Natural killer cell (primary cell): ENCODE data around the gene WDR49. TPM values are rescaled to one million over a fixed set of nuclear protein-coding genes. Genes with fewer than 3 reads are reported as not detected.

Experiments
- ATAC-seq, 3 donors: fragments of 150-1000 bp in 2 of 3; fragments of 200-7000 bp in 1 of 3; cut with Tn5 transposase; 1 replicate in 1 of 3; 2 replicates in 2 of 3; pipeline ENCODE4 v1.10.0; 2021; ENCODE audit warnings: mild to moderate bottlenecking in 2 of 3, moderate library complexity in 2 of 3
- DNase-seq, 2 donors: peaks; one replicate each; pipeline versions ENCODE4 v3.0.0 to v3.0.0-alpha.2; 2013 to 2021; ENCODE audit warnings: mixed read lengths in 1 of 2
- H3K27ac ChIP-seq: one replicate; pipeline ENCODE4 v1.5.1; 2013; ENCODE audit warnings: mild to moderate bottlenecking, low read length
- H3K27me3 ChIP-seq: one replicate; pipeline ENCODE4 v1.6.1; 2013; ENCODE audit warnings: low read length; ENCODE audit not compliant: control insufficient read depth, insufficient read depth
- H3K36me3 ChIP-seq: one replicate; pipeline ENCODE4 v1.6.1; 2013; ENCODE audit warnings: low read length; ENCODE audit not compliant: control insufficient read depth, insufficient read depth
- H3K4me1 ChIP-seq: one replicate; pipeline ENCODE4 v1.6.1; 2013; ENCODE audit warnings: low read length; ENCODE audit not compliant: control insufficient read depth, insufficient read depth
- H3K4me3 ChIP-seq: one replicate; pipeline ENCODE4 v1.5.1; 2013; ENCODE audit warnings: low read length
- H3K9me3 ChIP-seq: one replicate; pipeline ENCODE4 v1.6.1; 2013; ENCODE audit warnings: low read length; ENCODE audit not compliant: control insufficient read depth, insufficient read depth
- H3K27ac Mint-ChIP-seq, 2 donors: one replicate each; pipeline ENCODE4 v1.8.0; 2022; ENCODE audit warnings: mild to moderate bottlenecking in 2 of 2, mixed read lengths in 2 of 2, moderate library complexity in 1 of 2
- H3K27me3 Mint-ChIP-seq, 2 donors: one replicate each; pipeline ENCODE4 v1.8.0; 2022; ENCODE audit warnings: low read depth in 2 of 2, mixed read lengths in 2 of 2
- H3K36me3 Mint-ChIP-seq: one replicate; pipeline ENCODE4 v1.8.0; 2022; ENCODE audit warnings: mixed read lengths
- H3K4me1 Mint-ChIP-seq, 2 donors: one replicate each; pipeline ENCODE4 v1.8.0; 2022; ENCODE audit warnings: mixed read lengths in 2 of 2
- H3K4me3 Mint-ChIP-seq: one replicate; pipeline ENCODE4 v1.8.0; 2022; ENCODE audit warnings: mild to moderate bottlenecking, moderate library complexity, mixed read lengths
- H3K9me3 Mint-ChIP-seq, 2 donors: one replicate each; pipeline ENCODE4 v1.8.0; 2022; ENCODE audit warnings: mixed read lengths in 2 of 2
- CTCF ChIP-seq: fragments of 200-600 bp; IDR thresholded peaks from one replicate; pipeline ENCODE4 v1.8.0; 2022; ENCODE audit warnings: antibody characterized with exemption
- WGBS: methylation state at CpG from one replicate; pipeline ENCODE4 v1.1.7; 2013; ENCODE audit warnings: missing lambda C conversion rate; ENCODE audit not compliant: insufficient coverage; 5-methylcytosine and 5-hydroxymethylcytosine counted together
- intact Hi-C: fragments of 100-400 bp; cut with micrococcal nuclease; formaldehyde crosslinking; loops from one replicate; pipeline ENCODE4 v1.14.2; 2022
- total RNA-seq, 4 donors: library from RNA; stranded (reverse); fragments of 120-200 nt in 1 of 4; gene quantifications; one replicate each; pipeline versions ENCODE4 v1.2.3 to v1.2.4, GENCODE V29; 2013 to 2022

Gene WDR49
- total RNA-seq, 3 donors from 2014 or later (not counting 1 experiment from before 2014, with no cell fraction given): 1.4 to 1.9 (median 1.5) TPM

DNA sequence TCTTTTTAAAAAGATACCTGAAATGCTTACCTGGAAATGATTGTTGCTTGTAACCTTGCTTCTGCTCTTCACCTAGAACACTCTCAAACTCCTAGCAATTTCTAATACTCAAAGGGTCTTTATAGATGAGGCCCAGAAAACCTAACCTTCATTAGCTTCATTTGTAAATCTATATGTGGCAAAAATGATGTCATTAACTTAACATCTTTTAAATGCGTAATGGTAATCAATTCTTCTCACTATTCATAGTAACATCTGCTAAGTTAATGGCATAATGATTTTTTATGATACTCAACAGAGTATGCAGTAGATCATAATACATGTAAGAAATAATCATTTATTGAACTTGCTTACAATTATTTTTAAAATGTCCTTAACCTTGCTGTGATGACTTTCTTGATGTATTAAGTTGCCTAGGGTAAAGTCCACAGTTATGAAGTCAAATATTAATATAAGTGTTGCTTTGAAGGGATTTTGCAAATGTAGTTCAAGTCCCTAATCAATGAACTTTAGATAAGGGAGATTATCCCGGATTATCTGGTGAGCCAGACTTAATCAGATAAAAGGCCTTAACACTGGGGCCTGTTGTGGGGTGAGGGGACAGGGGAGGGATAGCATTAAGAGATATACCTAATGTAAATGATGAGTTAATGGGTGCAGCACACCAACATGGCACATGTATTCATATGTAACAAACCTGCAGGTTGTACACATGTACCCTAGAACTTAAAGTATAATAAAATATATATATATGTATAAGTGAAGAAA lies 169.8 kb downstream of the WDR49 start:
- no peaks in the 10 kb centered on the region for H3K27me3 ChIP-seq
- Mint-ChIP-seq H3K4me1 (peaks cover 0 to 5% of the 10 kb centered on the region in 2 donors), H3K9me3 (peaks cover 4 to 7% of the 10 kb centered on the region in 2 donors), H3K36me3 (no peaks in the 10 kb centered on the region), H3K4me3 (no peak overlapping the region), H3K27ac (no peak overlapping the region), H3K27me3 (peaks cover 0 to 3% of the 10 kb centered on the region in 2 donors)
- no peak overlapping the region for H3K4me3 ChIP-seq
- no peak for TF ChIP-seq CTCF
- no peak overlapping the region for H3K27ac ChIP-seq
- 57% methylated on average over 1 of the region's 2 CpGs for WGBS
- no peak for DNase-seq
- no peaks in the 10 kb centered on the region for H3K9me3 ChIP-seq
- H3K4me1 ChIP-seq: no peaks in the 10 kb centered on the region
- ATAC-seq: no peak
- H3K36me3 ChIP-seq: no peaks in the 10 kb centered on the region
- intact Hi-C loops: no loop called here

- Mint-ChIP-seq H3K36me3 (no peaks in the 10 kb centered on the region), H3K27ac (no peak overlapping the region), H3K4me1 (peaks cover 0 to 5% of the 10 kb centered on the region in 2 donors), H3K27me3 (peaks cover 0 to 3% of the 10 kb centered on the region in 2 donors), H3K4me3 (no peak overlapping the region), H3K9me3 (peaks cover 7 to 8% of the 10 kb centered on the region in 2 donors)
- Histone ChIP-seq H3K36me3 (no peaks in the 10 kb centered on the region), H3K4me1 (no peaks in the 10 kb centered on the region), H3K4me3 (no peak overlapping the region), H3K27me3 (no peaks in the 10 kb centered on the region), H3K27ac (no peak overlapping the region), H3K9me3 (no peaks in the 10 kb centered on the region)
- ATAC-seq (no peak), DNase-seq (no peak)
- no peak for TF ChIP-seq CTCF
- intact Hi-C loops: no loop called here
Measured at GRCh38 chr3:167481164-167481563, 172.6 kb downstream of the WDR49 start.

- WGBS: 79% methylated on average over 2 of the region's 2 CpGs
- no peaks in the 10 kb centered on the region for H3K27me3 ChIP-seq
- no peaks in the 10 kb centered on the region for H3K4me1 ChIP-seq
- Mint-ChIP-seq H3K4me3 (no peak overlapping the region), H3K27ac (no peak overlapping the region), H3K4me1 (peaks cover 0 to 5% of the 10 kb centered on the region in 2 donors), H3K36me3 (no peaks in the 10 kb centered on the region), H3K9me3 (peaks cover 7 to 8% of the 10 kb centered on the region in 2 donors), H3K27me3 (peaks cover 0 to 3% of the 10 kb centered on the region in 2 donors)
- no peak overlapping the region for H3K27ac ChIP-seq
- H3K4me3 ChIP-seq: no peak overlapping the region
- no peak for TF ChIP-seq CTCF
- ATAC-seq (no peak), DNase-seq (no peak)
- no peaks in the 10 kb centered on the region for H3K9me3 ChIP-seq
- H3K36me3 ChIP-seq: no peaks in the 10 kb centered on the region
- intact Hi-C loops: no loop called here
Measured at GRCh38 chr3:167480748-167481147, 173.0 kb downstream of the WDR49 start.

- no peak within 1 kb of the TSS for H3K27ac Mint-ChIP-seq
- ATAC-seq (no peak), DNase-seq (no peak)
- no peaks in the 10 kb centered on the region for H3K27me3 ChIP-seq
- no peaks in the 10 kb centered on the region for H3K27me3 Mint-ChIP-seq
- no peak within 1 kb of the TSS for H3K4me3 ChIP-seq
- intact Hi-C loops: no loop called here
- TF ChIP-seq CTCF: no peak
- no peaks in the 10 kb centered on the region for H3K9me3 ChIP-seq
- H3K27ac ChIP-seq: no peak within 1 kb of the TSS
- 100% methylated on average over 2 of the region's 4 CpGs for WGBS
- peaks cover 0 to 4% of the 10 kb centered on the region in 2 donors for H3K9me3 Mint-ChIP-seq
- H3K4me3 Mint-ChIP-seq: no peak within 1 kb of the TSS
- H3K36me3 ChIP-seq: no peaks in the 10 kb centered on the region
- no peaks in the 10 kb centered on the region for H3K36me3 Mint-ChIP-seq
- no peaks in the 10 kb centered on the region for H3K4me1 ChIP-seq
- H3K4me1 Mint-ChIP-seq: no peaks in the 10 kb centered on the region
Measured at GRCh38 chr3:167473863-167474262, 179.9 kb downstream of the WDR49 start, which contains the start of gene SERPINI2. TSS of gene SERPINI2 (minus strand) at chr3:167474042. CDS start at chr3:167471834, 2,208 bp downstream.
